ENCODE results near the gene P4HA2.

DNA sequence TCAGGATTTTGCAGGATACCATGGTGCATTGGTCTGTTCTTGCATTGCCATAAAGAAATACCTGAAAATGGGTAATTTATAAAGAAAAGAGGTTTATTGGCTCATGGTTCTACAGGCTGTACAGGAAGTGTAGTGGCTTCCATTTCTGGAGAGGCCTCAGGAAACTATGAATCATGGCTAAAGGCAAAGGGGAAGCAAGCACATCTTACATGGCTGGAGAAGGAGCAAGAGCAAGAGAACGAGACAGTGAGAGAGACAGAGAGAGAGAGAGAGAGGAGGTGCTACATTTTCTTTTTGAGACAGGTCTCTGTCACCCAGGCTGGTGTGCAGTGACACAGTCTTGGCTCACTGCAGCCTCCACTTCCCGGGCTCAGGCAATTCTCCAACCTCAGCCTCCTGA is 43.9 kb downstream of the P4HA2 start:
- TF ChIP-seq, protein P1, sequence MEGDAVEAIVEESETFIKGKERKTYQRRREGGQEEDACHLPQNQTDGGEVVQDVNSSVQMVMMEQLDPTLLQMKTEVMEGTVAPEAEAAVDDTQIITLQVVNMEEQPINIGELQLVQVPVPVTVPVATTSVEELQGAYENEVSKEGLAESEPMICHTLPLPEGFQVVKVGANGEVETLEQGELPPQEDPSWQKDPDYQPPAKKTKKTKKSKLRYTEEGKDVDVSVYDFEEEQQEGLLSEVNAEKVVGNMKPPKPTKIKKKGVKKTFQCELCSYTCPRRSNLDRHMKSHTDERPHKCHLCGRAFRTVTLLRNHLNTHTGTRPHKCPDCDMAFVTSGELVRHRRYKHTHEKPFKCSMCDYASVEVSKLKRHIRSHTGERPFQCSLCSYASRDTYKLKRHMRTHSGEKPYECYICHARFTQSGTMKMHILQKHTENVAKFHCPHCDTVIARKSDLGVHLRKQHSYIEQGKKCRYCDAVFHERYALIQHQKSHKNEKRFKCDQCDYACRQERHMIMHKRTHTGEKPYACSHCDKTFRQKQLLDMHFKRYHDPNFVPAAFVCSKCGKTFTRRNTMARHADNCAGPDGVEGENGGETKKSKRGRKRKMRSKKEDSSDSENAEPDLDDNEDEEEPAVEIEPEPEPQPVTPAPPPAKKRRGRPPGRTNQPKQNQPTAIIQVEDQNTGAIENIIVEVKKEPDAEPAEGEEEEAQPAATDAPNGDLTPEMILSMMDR (IDR thresholded peaks at IDR 0.05): no peak
- TF ChIP-seq POLR2A (IDR thresholded peaks at IDR 0.05): no peak

Data from body of pancreas (tissue), 4 donors.